ENCODE measurements around the gene PEPD. TPM values are rescaled to one million over a fixed set of nuclear protein-coding genes. Genes with fewer than 3 reads are reported as not detected.

PEPD gene
- total RNA-seq, 1 experiment from 2014 or later = 18.3 TPM

DNA sequence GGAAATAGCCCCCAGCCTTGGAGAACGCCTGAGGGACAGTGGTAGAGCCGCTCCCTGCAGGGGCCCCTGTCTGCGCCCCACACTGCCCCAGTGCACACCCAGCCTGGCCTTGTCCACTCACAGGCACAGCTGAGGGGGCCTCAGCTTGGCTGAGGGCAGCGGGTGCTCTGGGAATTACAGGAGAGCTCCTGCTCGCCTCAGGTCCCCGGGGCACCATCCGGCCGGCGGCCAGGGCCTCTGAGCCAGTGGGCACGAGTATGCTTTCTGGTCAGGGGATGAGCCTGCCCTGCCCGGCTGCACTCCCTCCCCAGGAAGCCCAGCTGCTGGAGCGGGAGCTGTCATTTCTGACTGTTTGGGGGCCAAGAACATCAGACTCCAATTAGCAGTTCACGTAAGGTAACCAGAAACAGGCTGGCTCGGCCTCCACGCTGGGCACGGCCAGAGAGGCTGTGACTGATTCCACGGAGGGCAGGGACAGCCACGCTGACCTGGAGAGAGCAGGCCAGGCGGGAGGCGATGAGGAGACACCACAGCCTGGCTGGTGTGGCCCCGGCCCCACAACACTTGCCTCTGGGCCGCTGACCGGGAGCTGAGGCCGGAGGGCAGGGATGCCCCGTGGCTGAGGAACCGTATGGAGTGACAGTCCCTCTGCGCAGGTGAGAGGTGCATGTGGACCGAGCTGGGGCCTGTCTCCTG lies 132.7 kb downstream of the PEPD start:
- H3K27me3 Mint-ChIP-seq (ENCODE audit: insufficient read depth, unreplicated experiment) = no peaks in the 10 kb centered on the region
- TF ChIP-seq, protein P1, sequence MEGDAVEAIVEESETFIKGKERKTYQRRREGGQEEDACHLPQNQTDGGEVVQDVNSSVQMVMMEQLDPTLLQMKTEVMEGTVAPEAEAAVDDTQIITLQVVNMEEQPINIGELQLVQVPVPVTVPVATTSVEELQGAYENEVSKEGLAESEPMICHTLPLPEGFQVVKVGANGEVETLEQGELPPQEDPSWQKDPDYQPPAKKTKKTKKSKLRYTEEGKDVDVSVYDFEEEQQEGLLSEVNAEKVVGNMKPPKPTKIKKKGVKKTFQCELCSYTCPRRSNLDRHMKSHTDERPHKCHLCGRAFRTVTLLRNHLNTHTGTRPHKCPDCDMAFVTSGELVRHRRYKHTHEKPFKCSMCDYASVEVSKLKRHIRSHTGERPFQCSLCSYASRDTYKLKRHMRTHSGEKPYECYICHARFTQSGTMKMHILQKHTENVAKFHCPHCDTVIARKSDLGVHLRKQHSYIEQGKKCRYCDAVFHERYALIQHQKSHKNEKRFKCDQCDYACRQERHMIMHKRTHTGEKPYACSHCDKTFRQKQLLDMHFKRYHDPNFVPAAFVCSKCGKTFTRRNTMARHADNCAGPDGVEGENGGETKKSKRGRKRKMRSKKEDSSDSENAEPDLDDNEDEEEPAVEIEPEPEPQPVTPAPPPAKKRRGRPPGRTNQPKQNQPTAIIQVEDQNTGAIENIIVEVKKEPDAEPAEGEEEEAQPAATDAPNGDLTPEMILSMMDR (IDR thresholded peaks at IDR 0.05; ENCODE audit: unreplicated experiment) = no peak
- H3K4me1 Mint-ChIP-seq (ENCODE audit: insufficient read depth, unreplicated experiment) = peaks cover 6% of the 10 kb centered on the region
- DNase-seq (ENCODE audit: unreplicated experiment) = no peak
- BruUV-seq (replicated peaks) = no TSS peak
- H3K9me3 Mint-ChIP-seq (ENCODE audit: unreplicated experiment) = no peaks in the 10 kb centered on the region
- H3K27ac Mint-ChIP-seq (ENCODE audit: low read depth, unreplicated experiment) = no peak overlapping the region
- POLR2A ChIA-PET = interaction anchor here (1.1 to 1.6 kb wide), 2 partner anchors 14 to 40 kb away, joined by 3 to 4 read pairs; no protein-coding TSS in a partner anchor
- H3K36me3 Mint-ChIP-seq (ENCODE audit: insufficient read depth, unreplicated experiment) = peaks cover 23% of the 10 kb centered on the region
- intact Hi-C loops (cut with micrococcal nuclease) = no loop called here
- no peak overlapping the region for H3K4me3 Mint-ChIP-seq (ENCODE audit: unreplicated experiment)
- CTCF ChIA-PET = interaction anchor here (0.6 to 2.3 kb wide), 7 partner anchors 13 to 154 kb away, joined by 3 to 7 read pairs (median 3); no protein-coding TSS in a partner anchor

DNA sequence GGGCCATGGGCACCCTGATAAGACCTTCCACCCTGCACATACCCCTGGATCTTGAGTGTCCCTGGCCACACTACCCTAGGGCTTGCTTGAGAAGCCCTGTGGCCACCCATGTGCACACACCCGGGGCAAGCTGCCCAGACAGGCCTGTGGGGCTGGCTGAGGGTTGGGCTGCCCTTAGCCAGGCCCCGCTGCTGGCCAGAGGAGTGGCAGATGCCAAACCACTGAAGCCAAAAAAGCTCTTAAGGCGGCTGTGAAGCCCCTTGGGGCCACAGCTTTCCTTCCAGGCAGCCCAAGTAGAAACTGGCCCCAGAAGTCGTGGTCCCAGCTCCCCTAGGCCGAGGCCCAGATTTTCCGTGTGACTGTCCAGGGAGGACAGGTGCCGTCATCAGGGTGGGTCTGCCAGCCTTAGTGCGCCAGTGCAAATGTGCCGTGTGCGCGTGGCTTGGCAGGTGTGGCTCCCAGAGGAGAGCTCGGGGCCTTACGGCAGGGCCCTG lies 133.3 kb downstream of the PEPD start:
- intact Hi-C loops (cut with micrococcal nuclease) = no loop called here
- Mint-ChIP-seq H3K27me3 (ENCODE audit: insufficient read depth, unreplicated experiment) (no peaks in the 10 kb centered on the region), H3K27ac (ENCODE audit: low read depth, unreplicated experiment) (no peak overlapping the region), H3K9me3 (ENCODE audit: unreplicated experiment) (no peaks in the 10 kb centered on the region), H3K4me1 (ENCODE audit: insufficient read depth, unreplicated experiment) (no peaks in the 10 kb centered on the region), H3K4me3 (ENCODE audit: unreplicated experiment) (no peak overlapping the region), H3K36me3 (ENCODE audit: insufficient read depth, unreplicated experiment) (peaks cover 25% of the 10 kb centered on the region)
- DNase-seq (ENCODE audit: unreplicated experiment) = no peak
- ChIA-PET POLR2A (interaction anchor here (1.1 to 1.6 kb wide), 2 partner anchors 14 to 40 kb away, joined by 3 to 4 read pairs; no protein-coding TSS in a partner anchor), CTCF (interaction anchor here (0.6 to 2.3 kb wide), 8 partner anchors 12 to 154 kb away, joined by 3 to 7 read pairs (median 3); no protein-coding TSS in a partner anchor)
- TF ChIP-seq, protein P1 (IDR thresholded peaks at IDR 0.05; ENCODE audit: unreplicated experiment) = no peak
- no TSS peak for BruUV-seq (replicated peaks)

DNA sequence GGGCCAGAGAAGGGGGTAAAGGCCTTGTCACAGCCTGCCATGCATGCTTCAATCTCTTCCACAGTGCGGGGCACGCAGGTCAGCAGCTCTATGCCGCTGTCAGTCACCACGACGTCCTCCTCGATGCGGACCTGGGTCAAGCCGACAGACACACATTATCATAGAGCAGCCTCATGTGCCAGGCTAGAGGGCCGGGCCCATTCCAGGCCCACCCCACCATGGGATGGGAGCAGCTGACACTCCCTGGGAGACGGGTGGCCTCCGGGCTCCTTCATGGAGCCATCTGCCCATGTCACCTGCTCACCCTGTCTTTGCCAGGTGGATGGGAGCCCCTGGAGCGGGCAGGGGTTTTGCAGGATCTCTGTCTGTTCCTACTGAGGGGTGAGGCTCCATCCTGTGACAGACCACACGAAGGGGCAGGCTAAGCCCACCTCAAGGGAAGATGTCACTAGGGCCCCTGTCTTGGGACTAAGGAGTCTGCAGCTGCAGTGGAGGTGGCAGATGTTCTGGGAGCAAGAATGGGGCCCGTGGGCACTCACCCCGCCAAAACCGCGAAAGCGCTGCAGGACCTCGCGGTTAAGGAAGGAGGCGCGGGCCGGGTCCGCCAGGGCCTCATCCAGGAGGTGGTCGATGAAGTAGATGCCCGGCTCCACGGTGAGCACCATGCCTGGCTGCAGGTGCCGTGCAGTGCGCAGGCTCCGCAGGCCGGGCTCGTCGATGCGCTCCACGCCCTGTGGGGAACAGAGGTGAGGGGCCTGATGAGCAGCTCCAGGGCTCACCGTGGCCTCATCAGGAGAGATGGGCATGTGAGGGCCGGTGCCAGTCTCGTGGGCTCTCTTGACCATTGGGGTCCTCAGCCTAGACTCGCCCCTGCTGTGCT lies 134.0 kb downstream of the PEPD start:
- Mint-ChIP-seq H3K4me3 (ENCODE audit: unreplicated experiment) (no peak overlapping the region), H3K4me1 (ENCODE audit: insufficient read depth, unreplicated experiment) (no peaks in the 10 kb centered on the region), H3K36me3 (ENCODE audit: insufficient read depth, unreplicated experiment) (peaks cover 31% of the 10 kb centered on the region), H3K27ac (ENCODE audit: low read depth, unreplicated experiment) (no peak overlapping the region), H3K27me3 (ENCODE audit: insufficient read depth, unreplicated experiment) (no peaks in the 10 kb centered on the region), H3K9me3 (ENCODE audit: unreplicated experiment) (no peaks in the 10 kb centered on the region)
- DNase-seq (ENCODE audit: unreplicated experiment) = no peak
- TF ChIP-seq, protein P1 (IDR thresholded peaks at IDR 0.05; ENCODE audit: unreplicated experiment) = no peak
- ChIA-PET POLR2A (interaction anchor here (1.6 kb wide), 1 partner anchor 13 kb away, joined by 4 read pairs; no protein-coding TSS in a partner anchor), CTCF (interaction anchor here (0.6 to 2.3 kb wide), 7 partner anchors 12 to 152 kb away, joined by 3 to 7 read pairs (median 3); no protein-coding TSS in a partner anchor)
- intact Hi-C loops (cut with micrococcal nuclease) = no loop called here
- no TSS peak for BruUV-seq (replicated peaks)

Data from MCF 10A (cell line).